B cell (primary cell): ENCODE measurements around the gene TCEAL3. TPM values are rescaled to one million over a fixed set of nuclear protein-coding genes. Genes with fewer than 3 reads are reported as not detected.
"Not testable (repeated sequence)": the region's sequence is repeated elsewhere in the genome, so short reads cannot be mapped to it uniquely, and the experiment has no call there.

Experiments
- ATAC-seq: fragments of 200-7000 bp; cut with Tn5 transposase; one replicate; pipeline ENCODE4 v1.10.0; 2021; ENCODE audit warnings: low read depth, mild to moderate bottlenecking, moderate number of reproducible peaks, moderate library complexity
- CTCF ChIA-PET: fragments of 350-600 bp; sonication (Branson Sonifier 250); formaldehyde crosslinking; loops from one replicate; lab custom pipeline; 2021; ENCODE audit warnings: antibody characterized with exemption, inconsistent platforms; lab: Charles Lee
- POLR2A ChIA-PET: fragments of 350-600 bp; sonication (Branson Sonifier 250); formaldehyde crosslinking; loops from one replicate; lab custom pipeline; 2021; ENCODE audit warnings: antibody characterized with exemption; lab: Charles Lee
- DNase-seq: peaks from one replicate; pipeline ENCODE4 v3.0.0; 2013
- H2AFZ ChIP-seq: 2 replicates; pipeline ENCODE4 v1.6.1; 2012; ENCODE audit warnings: mild to moderate bottlenecking, low read depth, low read length; ENCODE audit not compliant: insufficient read depth, poor library complexity, severe bottlenecking
- H3K27ac ChIP-seq, 2 donors: 1 replicate in 1 of 2; 2 replicates in 1 of 2; pipeline ENCODE4 v1.5.1; 2012 to 2013; ENCODE audit warnings: low read length in 2 of 2, mild to moderate bottlenecking in 2 of 2, moderate library complexity in 1 of 2
- H3K27me3 ChIP-seq, 4 experiments: fragments of 200-600 bp in 1 of 4; sonication (generic) in 1 of 4; replicated peaks in 1 of 4; 1 replicate in 2 of 4; 2 replicates in 2 of 4; pipeline versions ENCODE4 v1.6.1 to v1.7.0; 2013 to 2016; ENCODE audit warnings: low read length in 3 of 4, mild to moderate bottlenecking in 2 of 4, mixed read lengths in 1 of 4, moderate library complexity in 1 of 4; ENCODE audit not compliant: insufficient read depth in 4 of 4, control insufficient read depth in 3 of 4; ENCODE audit errors: control extremely low read depth in 1 of 4
- H3K36me3 ChIP-seq, 2 experiments: replicated peaks in 1 of 2; 1 replicate in 1 of 2; 2 replicates in 1 of 2; pipeline versions ENCODE4 v1.6.1 to v1.7.1; 2013; ENCODE audit warnings: low read length in 1 of 2; ENCODE audit not compliant: insufficient read depth in 2 of 2, control insufficient read depth in 1 of 2; ENCODE audit errors: control extremely low read depth in 1 of 2, extremely low read depth in 1 of 2
- H3K4me1 ChIP-seq, 2 donors: fragments of 200-600 bp in 1 of 2; sonication (generic) in 1 of 2; 1 replicate in 1 of 2; 2 replicates in 1 of 2; pipeline versions ENCODE4 v1.5.1 to v1.6.1; 2013 to 2017; ENCODE audit warnings: low read length in 2 of 2; ENCODE audit not compliant: control insufficient read depth in 2 of 2, insufficient read depth in 2 of 2
- H3K4me2 ChIP-seq: replicated peaks from 2 replicates; pipeline ENCODE3; 2012; ENCODE audit warnings: mild to moderate bottlenecking, low read depth, low read length; ENCODE audit not compliant: poor library complexity, severe bottlenecking
- H3K4me3 ChIP-seq, 5 experiments: fragments of 200-600 bp in 1 of 5; sonication (generic) in 1 of 5; 1 replicate in 3 of 5; 2 replicates in 2 of 5; pipeline versions ENCODE4 v1.5.1 to v1.7.0; 2011 to 2016; ENCODE audit warnings: low read length in 4 of 5, mild to moderate bottlenecking in 4 of 5, low read depth in 2 of 5, control low read depth in 1 of 5, moderate library complexity in 1 of 5; ENCODE audit not compliant: insufficient read depth in 1 of 5; ENCODE audit errors: control extremely low read depth in 1 of 5, extremely low read depth in 1 of 5
- H3K79me2 ChIP-seq: fragments of 200-600 bp; sonication (generic); one replicate; pipeline ENCODE4 v1.6.0; 2016; ENCODE audit warnings: low read length; ENCODE audit not compliant: control insufficient read depth, insufficient read depth
- H3K9ac ChIP-seq: fragments of 200-600 bp; sonication (generic); 2 replicates; pipeline ENCODE4 v1.6.1; 2017; ENCODE audit warnings: mild to moderate bottlenecking, low read length, moderate library complexity
- H3K9me3 ChIP-seq, 3 donors: one replicate each; pipeline versions ENCODE4 v1.6.1 to v1.7.1; 2013; ENCODE audit warnings: low read length in 2 of 3; ENCODE audit not compliant: control insufficient read depth in 2 of 3, insufficient read depth in 1 of 3; ENCODE audit errors: control extremely low read depth in 1 of 3
- H4K20me1 ChIP-seq: 2 replicates; pipeline ENCODE4 v1.6.0; 2012; ENCODE audit warnings: mild to moderate bottlenecking, low read length; ENCODE audit not compliant: insufficient read depth, control insufficient read depth, poor library complexity, severe bottlenecking
- H3K27ac Mint-ChIP-seq: one replicate; pipeline ENCODE4 v1.8.0; 2021; ENCODE audit warnings: mixed read lengths
- H3K27me3 Mint-ChIP-seq: one replicate; pipeline ENCODE4 v1.8.0; 2021; ENCODE audit warnings: mixed read lengths
- H3K4me1 Mint-ChIP-seq: one replicate; pipeline ENCODE4 v1.8.0; 2021; ENCODE audit warnings: mixed read lengths
- H3K4me3 Mint-ChIP-seq: one replicate; pipeline ENCODE4 v1.8.0; 2021; ENCODE audit warnings: mixed read lengths
- H3K9me3 Mint-ChIP-seq: one replicate; pipeline ENCODE4 v1.8.0; 2022; ENCODE audit warnings: mixed read lengths; ENCODE audit not compliant: insufficient read depth
- CTCF ChIP-seq: fragments of 200-600 bp; IDR thresholded peaks from one replicate; pipeline ENCODE4 v1.8.0; 2022; ENCODE audit warnings: antibody characterized with exemption, mild to moderate bottlenecking
- EZH2 ChIP-seq: IDR thresholded peaks from 2 replicates; pipeline ENCODE4 v1.6.1; 2012; ENCODE audit warnings: borderline replicate concordance, low read depth, mild to moderate bottlenecking, moderate library complexity, low read length; ENCODE audit not compliant: insufficient read depth, poor library complexity, severe bottlenecking
- WGBS: methylation state at CpG from one replicate; pipeline ENCODE4 v1.1.5; 2013; ENCODE audit warnings: missing lambda C conversion rate; ENCODE audit not compliant: insufficient coverage; 5-methylcytosine and 5-hydroxymethylcytosine counted together
- intact Hi-C: fragments of 100-400 bp; cut with micrococcal nuclease; formaldehyde crosslinking; loops from one replicate; pipeline ENCODE4 v1.10.0; 2022
- polyA plus RNA-seq: library from polyadenylated mRNA; depleted of rRNA; stranded (reverse); fragments of >200 nt; gene quantifications from 2 replicates; pipeline ENCODE4 v1.2.3, GENCODE V29; 2012
- total RNA-seq, 2 donors: library from RNA; stranded (reverse); fragments of 120-200 nt in 1 of 2; gene quantifications; 1 replicate in 1 of 2; 2 replicates in 1 of 2; pipeline versions ENCODE4 v1.2.3 to v1.2.4, GENCODE V29; 2013 to 2022

Gene TCEAL3
- total and polyA plus RNA-seq, 2 donors (not counting 1 experiment from before 2014, with no cell fraction given): 1.3 to 6.7 TPM

- Histone ChIP-seq H2AFZ (no peak overlapping the region), H3K4me2 (no peak overlapping the region), H3K27ac (no peak overlapping the region), H3K27me3 (peaks cover 0 to 4% (median 2%) of the 10 kb centered on the region in 4 experiments), H3K9me3 (no peaks in the 10 kb centered on the region), H3K9ac (no peak overlapping the region), H4K20me1 (no peaks in the 10 kb centered on the region), H3K79me2 (no peaks in the 10 kb centered on the region), H3K4me1 (no peaks in the 10 kb centered on the region), H3K36me3 (no peaks in the 10 kb centered on the region), H3K4me3 (no peak overlapping the region)
- TF ChIP-seq CTCF: no peak
- no peak for TF ChIP-seq EZH2
- no peak overlapping the region for H3K4me3 Mint-ChIP-seq
- no peaks in the 10 kb centered on the region for H3K4me1 Mint-ChIP-seq
- H3K27me3 Mint-ChIP-seq: peaks cover 17% of the 10 kb centered on the region
- WGBS: no CpG with 5 or more reads among the region's 1 CpG
- H3K27ac Mint-ChIP-seq: no peak overlapping the region
- ATAC-seq (no peak), DNase-seq (no peak)
- CTCF ChIA-PET: no interaction called here
- POLR2A ChIA-PET: no interaction called here
- no peaks in the 10 kb centered on the region for H3K9me3 Mint-ChIP-seq
- intact Hi-C loops: no loop called here
Measured at GRCh38 chrX:103647630-103648029, 39.9 kb downstream of the TCEAL3 start.

- Histone ChIP-seq H3K9ac (no peak overlapping the region), H3K4me3 (no peak overlapping the region), H3K9me3 (no peaks in the 10 kb centered on the region), H3K4me1 (no peaks in the 10 kb centered on the region), H3K27me3 (no peaks in the 10 kb centered on the region), H3K79me2 (no peaks in the 10 kb centered on the region), H3K4me2 (no peak overlapping the region), H2AFZ (no peak overlapping the region), H3K27ac (no peak overlapping the region), H4K20me1 (no peaks in the 10 kb centered on the region), H3K36me3 (no peaks in the 10 kb centered on the region)
- POLR2A ChIA-PET: interaction anchor here (0.6 kb wide), 1 partner anchor 20 kb away, joined by 8 read pairs; no protein-coding TSS in a partner anchor
- H3K27me3 Mint-ChIP-seq: peaks cover 1% of the 10 kb centered on the region
- no peak overlapping the region for H3K27ac Mint-ChIP-seq
- no peak for DNase-seq
- CTCF ChIA-PET: no interaction called here
- TF ChIP-seq EZH2 (no peak), CTCF (no peak)
- ATAC-seq: no peak
- intact Hi-C loops: no loop called here
- H3K4me1 Mint-ChIP-seq: no peaks in the 10 kb centered on the region
- no peaks in the 10 kb centered on the region for H3K9me3 Mint-ChIP-seq
- no CpG with 5 or more reads among the region's 2 CpGs for WGBS
- no peak overlapping the region for H3K4me3 Mint-ChIP-seq
Measured at GRCh38 chrX:103651151-103651773, 43.5 kb downstream of the TCEAL3 start.

DNA sequence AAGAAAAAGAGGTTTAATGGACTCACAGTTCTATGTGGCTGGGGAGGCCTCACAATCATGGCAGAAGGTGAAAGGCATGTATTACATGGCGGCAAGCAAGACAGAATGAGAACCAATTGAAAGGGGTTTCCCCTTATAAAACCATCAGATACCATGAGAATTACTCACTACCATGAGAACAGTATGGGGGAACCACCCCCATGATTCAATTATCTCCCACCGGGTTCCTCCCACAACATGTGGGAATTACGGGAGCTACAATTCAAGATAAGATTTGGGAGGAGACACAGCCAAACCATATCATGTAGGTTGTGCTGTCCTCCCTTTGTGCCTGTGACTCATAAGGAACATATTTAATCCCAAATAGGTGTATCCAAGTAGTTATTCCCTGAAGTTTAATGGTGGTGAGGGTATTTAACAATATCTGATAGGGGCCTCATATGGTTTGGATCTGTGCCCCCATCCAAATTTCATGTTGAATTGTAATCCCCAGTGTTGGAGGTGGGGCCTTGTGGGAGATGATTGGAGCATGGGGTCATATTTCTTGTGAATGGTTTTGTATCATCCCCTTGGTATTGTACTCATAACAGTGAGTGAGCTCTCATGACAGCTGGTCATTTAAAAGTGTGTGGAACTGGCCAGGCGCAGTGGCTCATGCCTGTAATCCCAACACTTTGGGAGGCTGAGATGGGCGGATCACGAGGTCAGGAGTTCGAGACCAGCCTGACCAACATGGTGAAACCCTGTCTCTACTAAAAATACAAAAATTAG lies 47.7 kb downstream of the TCEAL3 start:
- H3K79me2 ChIP-seq, H3K4me1 ChIP-seq, H3K4me1 Mint-ChIP-seq, H3K9me3 ChIP-seq, H3K36me3 ChIP-seq, H3K4me2 ChIP-seq, POLR2A ChIA-PET, H4K20me1 ChIP-seq, H3K4me3 ChIP-seq, ATAC-seq, H3K27me3 Mint-ChIP-seq, H3K9ac ChIP-seq, H2AFZ ChIP-seq, intact Hi-C loops, DNase-seq, H3K9me3 Mint-ChIP-seq, CTCF ChIA-PET, H3K27ac ChIP-seq, H3K4me3 Mint-ChIP-seq, H3K27me3 ChIP-seq, H3K27ac Mint-ChIP-seq: not testable (repeated sequence)
- no CpG with 5 or more reads among the region's 7 CpGs for WGBS
